ENCODE measurements around the gene IQGAP2.

GRCh38 chr5:76688836-76689235 lies 285.8 kb downstream of the IQGAP2 start:
- TF ChIP-seq CTCF (IDR thresholded peaks at IDR 0.05) (no peak), EZH2 (IDR thresholded peaks at IDR 0.05; ENCODE audit: borderline replicate concordance, insufficient read depth, low read depth, low read length, poor library complexity, severe bottlenecking) (no peak)
